ENCODE measurements around the gene LMAN2.
"Not testable (repeated sequence)": the region's sequence is repeated elsewhere in the genome, so short reads cannot be mapped to it uniquely, and the experiment has no call there.

GRCh38 chr5:177360740-177361139 is 9.3 kb upstream of the LMAN2 start:
- not testable (repeated sequence) for TF ChIP-seq CTCF, POLR2A (IDR thresholded peaks at IDR 0.05)
